IMR-90 (cell line): ENCODE data around the gene CRHBP. TPM values are rescaled to one million over a fixed set of nuclear protein-coding genes. Genes with fewer than 3 reads are reported as not detected.

ENCODE experiments used
- ATAC-seq: fragments of 200-7000 bp; cut with Tn5 transposase; 2 replicates; pipeline ENCODE4 v1.9.1; 2020; ENCODE audit warnings: low read depth, mild to moderate bottlenecking, moderate library complexity
- BruUV-seq: library from RNA; stranded (reverse); fragments of 400-500 nt; replicated peaks from 2 replicates; lab custom pipeline; 2021; lab: Mats Ljungman, UMichigan
- CTCF ChIA-PET: fragments of 300-600 bp; formaldehyde crosslinking; extraction: SDS; loops from one replicate; lab custom pipeline; 2021; ENCODE audit warnings: antibody characterized with exemption; lab: Yijun Ruan, JAX
- POLR2A ChIA-PET: fragments of 300-600 bp; sonication (Branson Sonifier 250); formaldehyde crosslinking; loops from one replicate; lab custom pipeline; 2022; ENCODE audit warnings: antibody characterized with exemption; ENCODE audit not compliant: unreplicated experiment; lab: Charles Lee
- DNase-seq: peaks from one replicate; pipeline ENCODE4 v3.0.0; 2013
- H2AFZ ChIP-seq: replicated peaks from 2 replicates; pipeline ENCODE3; 2013; ENCODE audit warnings: low read length, mild to moderate bottlenecking; ENCODE audit not compliant: poor library complexity
- H2AK5ac ChIP-seq: 2 replicates; pipeline ENCODE4 v1.6.1; 2013; ENCODE audit warnings: low read depth, low read length, inconsistent platforms
- H2AK9ac ChIP-seq: replicated peaks from 2 replicates; pipeline ENCODE3; 2013; ENCODE audit warnings: mild to moderate bottlenecking, low read depth, low read length, moderate library complexity; ENCODE audit not compliant: poor library complexity
- H2BK120ac ChIP-seq: 2 replicates; pipeline ENCODE4 v1.6.1; 2013; ENCODE audit warnings: low read depth, low read length, inconsistent platforms
- H2BK15ac ChIP-seq: 3 replicates; pipeline ENCODE4 v1.6.1; 2013; ENCODE audit warnings: low read depth, low read length, inconsistent platforms
- H2BK20ac ChIP-seq: 2 replicates; pipeline ENCODE4 v1.6.1; 2013; ENCODE audit warnings: low read depth, mild to moderate bottlenecking, inconsistent platforms, low read length, moderate library complexity
- H2BK5ac ChIP-seq: 2 replicates; pipeline ENCODE4 v1.6.1; 2013; ENCODE audit warnings: mild to moderate bottlenecking, low read depth, low read length, inconsistent platforms; ENCODE audit not compliant: poor library complexity, severe bottlenecking
- H3K14ac ChIP-seq: replicated peaks from 2 replicates; pipeline ENCODE4 v1.6.1; 2013; ENCODE audit warnings: low read depth, low read length, inconsistent platforms
- H3K18ac ChIP-seq: 2 replicates; pipeline ENCODE4 v1.6.1; 2013; ENCODE audit warnings: low read depth, low read length, control low read depth
- H3K23ac ChIP-seq: 2 replicates; pipeline ENCODE4 v1.6.1; 2013; ENCODE audit warnings: low read depth, low read length, inconsistent platforms
- H3K27ac ChIP-seq: 2 replicates; pipeline ENCODE4 v1.5.1; 2013; ENCODE audit warnings: mild to moderate bottlenecking, control low read depth, low read length; ENCODE audit not compliant: insufficient read depth
- H3K27me3 ChIP-seq: 2 replicates; pipeline ENCODE4 v1.6.1; 2013; ENCODE audit warnings: low read length; ENCODE audit not compliant: control insufficient read depth, insufficient read depth
- H3K36me3 ChIP-seq: 2 replicates; pipeline ENCODE4 v1.6.1; 2013; ENCODE audit warnings: low read length, mixed read lengths; ENCODE audit not compliant: control insufficient read depth, insufficient read depth
- H3K4ac ChIP-seq: 2 replicates; pipeline ENCODE4 v1.6.1; 2013; ENCODE audit warnings: low read depth, low read length, inconsistent platforms
- H3K4me1 ChIP-seq: 2 replicates; pipeline ENCODE4 v1.6.1; 2013; ENCODE audit warnings: low read length, mixed read lengths; ENCODE audit not compliant: control insufficient read depth, insufficient read depth
- H3K4me2 ChIP-seq: 2 replicates; pipeline ENCODE4 v1.6.1; 2013; ENCODE audit warnings: low read depth, mild to moderate bottlenecking, control low read depth, low read length, moderate library complexity
- H3K4me3 ChIP-seq: 2 replicates; pipeline ENCODE4 v1.5.1; 2013; ENCODE audit warnings: low read depth, mild to moderate bottlenecking, control low read depth, low read length, moderate library complexity; ENCODE audit not compliant: insufficient read depth
- H3K56ac ChIP-seq: 2 replicates; pipeline ENCODE4 v1.6.1; 2013; ENCODE audit warnings: low read length, inconsistent platforms; ENCODE audit not compliant: insufficient read depth; ENCODE audit errors: extremely low read depth
- H3K79me1 ChIP-seq, 2 experiments: 2 replicates each; pipeline ENCODE4 v1.6.1; 2013; ENCODE audit warnings: low read length in 2 of 2, inconsistent platforms in 1 of 2, low read depth in 1 of 2
- H3K9ac ChIP-seq: 2 replicates; pipeline ENCODE4 v1.6.1; 2013; ENCODE audit warnings: low read depth, low read length, control low read depth
- H3K9me1 ChIP-seq: 2 replicates; pipeline ENCODE4 v1.6.1; 2013; ENCODE audit warnings: low read length, inconsistent platforms; ENCODE audit not compliant: insufficient read depth
- H3K9me3 ChIP-seq: 2 replicates; pipeline ENCODE4 v1.6.1; 2013; ENCODE audit warnings: low read length; ENCODE audit not compliant: control insufficient read depth, insufficient read depth
- H4K20me1 ChIP-seq: 2 replicates; pipeline ENCODE4 v1.6.1; 2013; ENCODE audit warnings: low read length, inconsistent platforms; ENCODE audit not compliant: insufficient read depth
- H4K5ac ChIP-seq: 2 replicates; pipeline ENCODE4 v1.6.1; 2013; ENCODE audit warnings: mild to moderate bottlenecking, low read depth, low read length, control low read depth
- H4K8ac ChIP-seq, 2 experiments: 2 replicates each; pipeline ENCODE4 v1.6.1; 2013; ENCODE audit warnings: low read depth in 2 of 2, low read length in 2 of 2, control low read depth in 1 of 2, inconsistent platforms in 1 of 2
- H4K91ac ChIP-seq: 2 replicates; pipeline ENCODE4 v1.6.1; 2013; ENCODE audit warnings: low read depth, low read length, inconsistent platforms; ENCODE audit not compliant: insufficient read depth
- BHLHE40 ChIP-seq: fragments of 150-350 bp; IDR thresholded peaks from 2 replicates; pipeline ENCODE4 v1.6.1; 2016; ENCODE audit warnings: mild to moderate bottlenecking, low read depth, low read length
- ELK1 ChIP-seq: fragments of 150-350 bp; IDR thresholded peaks from 2 replicates; pipeline ENCODE4 v1.6.1; 2016; ENCODE audit warnings: low read depth, mild to moderate bottlenecking, low read length, moderate library complexity, borderline replicate concordance
- FOS ChIP-seq: fragments of 150-350 bp; IDR thresholded peaks from 2 replicates; pipeline ENCODE4 v1.6.1; 2016; ENCODE audit warnings: low read depth, low read length
- MXI1 ChIP-seq: IDR thresholded peaks from 2 replicates; pipeline ENCODE4 v1.6.1; 2012; ENCODE audit warnings: low read depth, mild to moderate bottlenecking, low read length, moderate library complexity, borderline replicate concordance
- NFE2L2 ChIP-seq: fragments of 150-350 bp; IDR thresholded peaks from 2 replicates; pipeline ENCODE4 v1.6.1; 2016; ENCODE audit warnings: low read depth, mild to moderate bottlenecking, low read length
- POLR2A ChIP-seq: IDR thresholded peaks from 2 replicates; pipeline ENCODE4 v1.6.1; 2012; ENCODE audit warnings: mild to moderate bottlenecking, low read depth, low read length
- RAD21 ChIP-seq: IDR thresholded peaks from 2 replicates; pipeline ENCODE4 v1.6.1; 2012; ENCODE audit warnings: low read length, improper control_type of control experiment
- RCOR1 ChIP-seq: IDR thresholded peaks from 2 replicates; pipeline ENCODE4 v1.6.1; 2012; ENCODE audit warnings: mild to moderate bottlenecking, low read length, improper control_type of control experiment; ENCODE audit not compliant: insufficient replicate concordance
- RFX5 ChIP-seq: IDR thresholded peaks from 2 replicates; pipeline ENCODE4 v1.8.0; 2012; ENCODE audit warnings: low read depth, mild to moderate bottlenecking, low read length, moderate library complexity
- SMC3 ChIP-seq: fragments of 150-350 bp; IDR thresholded peaks from 2 replicates; pipeline ENCODE4 v1.6.1; 2016; ENCODE audit warnings: low read depth, mild to moderate bottlenecking, antibody characterized with exemption, low read length, moderate library complexity
- WGBS, 2 experiments: methylation state at CpG; one replicate each; pipeline versions ENCODE4 v1.1.5 to v1.1.7; 2013; ENCODE audit warnings: missing lambda C conversion rate in 2 of 2; ENCODE audit not compliant: insufficient read length in 1 of 2; ENCODE audit errors: extremely low coverage in 2 of 2; 5-methylcytosine and 5-hydroxymethylcytosine counted together
- dilution Hi-C: fragments of 300-500 bp; cut with HindIII; formaldehyde crosslinking; loops from one replicate; pipeline ENCODE4 v1.14.3; 2018; ENCODE audit warnings: low sequenced_read_pairs; ENCODE audit not compliant: unreplicated experiment
- in situ Hi-C: fragments of 300-500 bp; cut with MboI; formaldehyde crosslinking; loops from 3 replicates; pipeline ENCODE4 v1.14.3; 2019; ENCODE audit warnings: low sequenced_read_pairs, inconsistent platforms, mixed read lengths
- intact Hi-C: fragments of 100-400 bp; cut with micrococcal nuclease; formaldehyde crosslinking; loops from 2 replicates; pipeline ENCODE4 v1.10.0; 2022
- polyA plus RNA-seq, 3 experiments: library from polyadenylated mRNA; depleted of rRNA; stranded (reverse); fragments of >200 nt; gene quantifications; 2 replicates each; pipeline ENCODE4 v1.2.3, GENCODE V29; 2012; ENCODE audit warnings: low replicate concordance in 1 of 3
- total RNA-seq: library from RNA; depleted of rRNA; stranded (reverse); fragments of >200 nt; gene quantifications from 2 replicates; pipeline ENCODE4 v1.2.3, GENCODE V29; 2012
- TF ChIP-seq, protein P1 (sequence below): fragments of 150-350 bp; IDR thresholded peaks from 2 replicates; pipeline ENCODE4 v1.6.1; 2017; ENCODE audit warnings: mild to moderate bottlenecking, antibody characterized with exemption, low read length, low read depth

The CRHBP gene
- total and polyA plus RNA-seq, 2 of the 4 experiments (the other 2 are of a cell fraction), result 0.09 TPM; not detected in 1

GRCh38 chr5:77008413-77008812 is 55.6 kb downstream of the CRHBP start:
- Histone ChIP-seq H3K56ac (no peak overlapping the region), H2BK20ac (no peak overlapping the region), H3K4me2 (no peak overlapping the region), H4K5ac (no peak overlapping the region), H3K4me1 (no peaks in the 10 kb centered on the region), H3K9me3 (no peaks in the 10 kb centered on the region), H2AFZ (no peak overlapping the region), H3K27me3 (peaks cover 18% of the 10 kb centered on the region), H3K27ac (no peak overlapping the region), H4K8ac (no peak overlapping the region), H3K4me3 (no peak overlapping the region), H3K9ac (no peak overlapping the region), H2BK15ac (no peak overlapping the region), H3K14ac (no peak overlapping the region), H3K9me1 (no peaks in the 10 kb centered on the region; the same call in 1 of the 2 replicates), H3K36me3 (no peaks in the 10 kb centered on the region), H2BK5ac (no peak overlapping the region), H3K79me1 (no peaks in the 10 kb centered on the region), H2AK5ac (no peak overlapping the region), H3K23ac (no peak overlapping the region), H2AK9ac (no peak overlapping the region), H3K18ac (no peak overlapping the region), H4K91ac (no peak overlapping the region), H3K4ac (no peak overlapping the region), H2BK120ac (no peak overlapping the region), H4K20me1 (no peaks in the 10 kb centered on the region)
- CTCF ChIA-PET, result no interaction called here
- 11% methylated on average over 1 of the region's 3 CpGs; no CpG with 5 or more reads in 1 of the 2 experiments for WGBS, 2 experiments
- no peak for TF ChIP-seq FOS
- TF ChIP-seq RCOR1, result no peak
- TF ChIP-seq NFE2L2, result no peak
- no peak for TF ChIP-seq RFX5
- TF ChIP-seq ELK1, result no peak
- TF ChIP-seq POLR2A, result no peak
- TF ChIP-seq RAD21, result no peak
- TF ChIP-seq BHLHE40, result no peak
- TF ChIP-seq SMC3, result no peak
- TF ChIP-seq MXI1, result no peak
- TF ChIP-seq, protein P1, sequence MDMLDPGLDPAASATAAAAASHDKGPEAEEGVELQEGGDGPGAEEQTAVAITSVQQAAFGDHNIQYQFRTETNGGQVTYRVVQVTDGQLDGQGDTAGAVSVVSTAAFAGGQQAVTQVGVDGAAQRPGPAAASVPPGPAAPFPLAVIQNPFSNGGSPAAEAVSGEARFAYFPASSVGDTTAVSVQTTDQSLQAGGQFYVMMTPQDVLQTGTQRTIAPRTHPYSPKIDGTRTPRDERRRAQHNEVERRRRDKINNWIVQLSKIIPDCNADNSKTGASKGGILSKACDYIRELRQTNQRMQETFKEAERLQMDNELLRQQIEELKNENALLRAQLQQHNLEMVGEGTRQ, result no peak
- no TSS peak for BruUV-seq
- POLR2A ChIA-PET, result no interaction called here
- dilution Hi-C loops (no loop called here), in situ Hi-C loops (no loop called here), intact Hi-C loops (no loop called here)
- DNase-seq, result no peak
- no peak for ATAC-seq
